Parietal lobe (tissue), 2 donors: ENCODE measurements around the gene ASPG. TPM values are rescaled to one million over a fixed set of nuclear protein-coding genes. Genes with fewer than 3 reads are reported as not detected.

ENCODE experiments used
- small RNA-seq: library from RNA; depleted of rRNA; stranded (forward); fragments of <200 nt; gene quantifications from one replicate; pipeline ENCODE3, GENCODE V24; 2014; ENCODE audit warnings: low replicate concordance
- total RNA-seq: library from RNA; depleted of rRNA; stranded (reverse); fragments of >200 nt; gene quantifications from one replicate; pipeline ENCODE4 v1.2.3, GENCODE V29; 2014

The ASPG gene
- 0.31 TPM for total RNA-seq

DNA sequence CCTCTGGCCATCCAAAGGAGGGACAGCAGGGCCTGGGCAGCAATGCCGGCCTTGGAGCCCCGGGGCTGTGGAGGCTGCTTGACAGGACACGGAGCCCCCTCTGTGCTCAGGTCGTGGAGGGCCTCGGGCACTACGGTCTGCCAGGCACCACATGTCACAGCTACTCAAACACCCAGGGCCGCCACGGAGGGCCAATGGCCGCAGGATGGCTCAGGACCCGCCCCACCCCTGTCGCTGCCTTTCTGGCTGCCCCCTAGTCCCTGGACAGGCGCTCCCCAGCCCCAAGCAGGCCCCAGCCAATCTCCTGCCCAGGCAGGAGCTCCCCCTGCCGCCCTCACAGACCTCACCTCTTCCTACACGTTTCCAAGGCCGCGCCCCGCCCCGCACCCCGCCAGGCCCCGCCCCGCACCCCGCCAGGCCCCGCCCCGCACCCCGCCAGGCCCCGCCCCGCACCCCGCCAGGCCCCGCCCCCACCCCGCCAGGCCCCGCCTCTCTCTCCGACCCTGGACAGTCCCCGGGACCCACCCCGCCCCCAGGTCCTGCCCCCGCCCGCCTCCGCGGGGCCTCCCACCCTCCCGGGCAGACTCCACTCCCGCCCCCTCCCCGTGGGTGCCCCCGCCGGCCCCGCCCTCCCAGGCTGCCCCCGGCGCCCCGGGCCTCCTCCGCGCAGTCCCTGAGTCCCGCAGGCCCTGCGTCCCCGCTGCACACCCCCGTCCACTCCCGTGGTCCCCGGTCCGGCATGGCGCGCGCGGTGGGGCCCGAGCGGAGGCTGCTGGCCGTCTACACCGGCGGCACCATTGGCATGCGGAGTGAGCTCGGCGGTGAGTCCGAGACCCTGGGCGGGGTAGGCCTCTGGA, at the start of gene ASPG:
TSS of gene ASPG (plus strand) at position 669 of the 857 bp plus-strand sequence. CDS start at position 740, 71 bp downstream.

GRCh38 chr14:104138098-104138717, 52.7 kb downstream of the ASPG start, which contains the start of gene KIF26A:
KIF26A (plus strand) TSS chr14:104138587; CDS start chr14:104138723, 136 bp downstream.

Small RNA genes lying within 50 kb of the gene (small RNA-seq; reads per million reads assigned to genes)
- gene MIR203A, result 3.3 reads per million, percentile 84 among the genes with 10 or more reads in this experiment

Other genes with a start within 250 kb of the ASPG start
- 17.8 TPM for gene PPP1R13B, start 238.1 kb upstream of the ASPG start, total RNA-seq
- 1.9 TPM for gene TDRD9, start 157.2 kb upstream of the ASPG start, total RNA-seq
- not detected for gene RD3L, start 143.2 kb upstream of the ASPG start, total RNA-seq
- 17.8 TPM for gene KIF26A, start 52.9 kb downstream of the ASPG start, total RNA-seq